Panc1 (cell line): ENCODE results near the gene LRRTM3.

ENCODE experiments used
- CTCF ChIP-seq: fragments of 450-650 bp; IDR thresholded peaks from 2 replicates; pipeline ENCODE4 v1.5.1; 2017; ENCODE audit warnings: mild to moderate bottlenecking
- POLR2AphosphoS5 ChIP-seq: IDR thresholded peaks from 2 replicates; pipeline ENCODE4 v1.6.1; 2012; ENCODE audit warnings: mild to moderate bottlenecking, low read depth, low read length, moderate library complexity
- REST ChIP-seq, 2 experiments: IDR thresholded peaks; 2 replicates each; pipeline ENCODE4 v1.6.1; 2011 to 2012; ENCODE audit warnings: low read depth in 2 of 2, control low read depth in 1 of 2, low read length in 1 of 2, mild to moderate bottlenecking in 1 of 2, moderate library complexity in 1 of 2; ENCODE audit not compliant: insufficient read depth in 1 of 2
- TCF7L2 ChIP-seq: IDR thresholded peaks from 2 replicates; pipeline ENCODE4 v1.6.1; 2011; ENCODE audit warnings: mild to moderate bottlenecking, low read depth, low read length, inconsistent platforms

- TF ChIP-seq CTCF (no peak), TCF7L2 (no peak), REST (IDR thresholded peaks at IDR 0.05; ENCODE audit: insufficient read depth in 1 of 2, low read depth in 2 of 2, low read length in 1 of 2) (no peak), POLR2AphosphoS5 (no peak)
Measured at GRCh38 chr10:67075491-67075971, 149.7 kb downstream of the LRRTM3 start.
